ENCODE measurements around the gene ZC3H7B. TPM values are rescaled to one million over a fixed set of nuclear protein-coding genes. Genes with fewer than 3 reads are reported as not detected.

The ZC3H7B gene
- polyA plus RNA-seq, 1 experiment: 59.4 TPM

DNA sequence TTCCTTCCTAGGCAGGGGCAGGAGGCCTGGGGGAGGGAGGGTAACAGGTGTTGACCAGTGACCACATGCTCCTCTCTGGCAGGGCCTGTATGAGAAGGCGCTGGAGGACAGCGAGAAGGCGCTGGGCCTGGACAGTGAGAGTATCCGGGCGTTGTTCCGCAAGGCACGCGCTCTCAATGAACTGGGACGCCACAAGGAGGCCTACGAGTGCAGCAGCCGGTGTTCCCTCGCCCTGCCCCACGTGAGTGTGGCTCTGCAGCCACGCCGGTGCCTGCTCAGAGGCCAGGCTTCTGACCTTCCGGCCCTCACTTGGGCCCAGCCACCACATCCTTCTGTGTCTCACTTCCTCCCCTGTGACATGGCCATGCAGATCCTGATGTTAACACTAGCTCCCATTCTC lies 25.8 kb downstream of the ZC3H7B start:
- Histone ChIP-seq H3K4me3 (ENCODE audit: low read depth, low read length) (no peak overlapping the region), H3K27me3 (ENCODE audit: control insufficient read depth, insufficient read depth, low read length) (no peaks in the 10 kb centered on the region), H3K36me3 (ENCODE audit: control insufficient read depth, insufficient read depth, low read length) (peaks cover 53% of the 10 kb centered on the region)
- POLR2A ChIA-PET: no interaction called here
- DNase-seq (ENCODE audit: low read depth): no peak
- no peak for TF ChIP-seq CTCF (IDR thresholded peaks at IDR 0.05; ENCODE audit: insufficient read depth, low read depth, low read length)
- CTCF ChIA-PET: interaction anchor here (1.1 kb wide), 1 partner anchor 157 kb away, joined by 3 read pairs; no protein-coding TSS in a partner anchor

DNA sequence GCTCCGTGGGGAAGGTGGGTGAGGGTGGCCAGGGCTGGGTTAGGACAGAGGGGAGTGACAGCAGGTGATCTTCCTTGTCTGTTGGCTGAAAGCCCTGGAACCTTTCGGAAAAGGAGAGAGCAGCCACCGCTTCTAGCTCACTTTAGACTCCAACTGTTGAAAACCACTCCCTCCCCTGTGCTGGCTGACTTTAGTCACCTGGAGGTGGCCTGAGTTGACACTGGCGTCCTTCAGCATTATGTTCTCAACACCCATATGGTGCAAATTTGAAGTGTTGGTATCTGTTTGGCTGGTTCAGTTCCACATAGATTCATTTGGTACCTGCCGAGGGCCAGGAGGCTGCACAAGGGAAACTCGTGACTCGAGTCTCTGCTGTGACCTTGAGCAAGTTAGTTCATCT lies 28.8 kb downstream of the ZC3H7B start:
- CTCF ChIA-PET: no interaction called here
- POLR2A ChIA-PET: interaction anchor here (0.5 kb wide), 1 partner anchor 31 kb away, joined by 7 read pairs; no protein-coding TSS in a partner anchor
- no peak overlapping the region for H3K4me3 ChIP-seq (ENCODE audit: low read depth, low read length)
- no peak for TF ChIP-seq CTCF (IDR thresholded peaks at IDR 0.05; ENCODE audit: insufficient read depth, low read depth, low read length)
- no peaks in the 10 kb centered on the region for H3K27me3 ChIP-seq (ENCODE audit: control insufficient read depth, insufficient read depth, low read length)
- DNase-seq (ENCODE audit: low read depth): no peak
- peaks cover 60% of the 10 kb centered on the region for H3K36me3 ChIP-seq (ENCODE audit: control insufficient read depth, insufficient read depth, low read length)

DNA sequence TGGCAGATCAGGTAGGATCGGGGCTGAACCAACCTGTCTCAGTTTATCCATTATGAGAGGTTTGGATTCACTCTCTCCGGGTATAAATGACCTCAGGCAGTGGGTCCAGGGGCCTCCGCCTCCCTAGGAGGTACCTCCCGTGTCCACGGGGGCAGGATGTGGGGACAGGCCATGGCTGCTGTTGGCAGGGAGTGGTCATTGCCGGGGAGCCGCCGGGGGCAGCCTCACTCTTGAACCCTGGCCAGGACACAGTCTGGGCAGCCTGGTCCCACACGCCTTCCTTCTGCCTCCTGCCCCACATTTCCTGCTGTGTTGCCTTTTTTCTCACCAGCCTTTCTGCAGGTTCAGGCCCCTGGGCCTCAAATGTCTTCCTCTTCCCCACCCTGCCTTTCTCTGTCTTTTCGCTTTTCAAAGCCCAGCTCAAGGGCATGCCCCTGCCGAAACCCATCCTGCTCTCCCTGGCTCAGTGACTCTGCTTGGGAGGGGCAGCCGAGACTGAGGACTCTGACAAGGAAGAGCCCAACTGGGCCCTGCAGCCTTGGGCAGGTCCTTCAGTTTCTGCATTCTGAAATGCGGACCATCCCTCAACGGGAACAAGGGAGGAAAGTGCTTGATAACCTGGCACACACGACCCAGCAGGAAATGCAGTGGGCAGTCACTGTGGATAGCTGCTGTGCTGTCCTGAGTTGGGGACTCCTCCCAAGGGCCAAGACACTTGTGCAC lies 31.1 kb downstream of the ZC3H7B start:
- H3K4me3 ChIP-seq (ENCODE audit: low read depth, low read length): no peak overlapping the region
- CTCF ChIA-PET: interaction anchor here (1.5 kb wide), 1 partner anchor 410 kb away, joined by 3 read pairs; no protein-coding TSS in a partner anchor
- no peak for TF ChIP-seq CTCF (IDR thresholded peaks at IDR 0.05; ENCODE audit: insufficient read depth, low read depth, low read length)
- POLR2A ChIA-PET: no interaction called here
- no peak for DNase-seq (ENCODE audit: low read depth)
- H3K36me3 ChIP-seq (ENCODE audit: control insufficient read depth, insufficient read depth, low read length): peaks cover 46% of the 10 kb centered on the region
- H3K27me3 ChIP-seq (ENCODE audit: control insufficient read depth, insufficient read depth, low read length): no peaks in the 10 kb centered on the region

GRCh38 chr22:41333806-41334205 lies 32.5 kb downstream of the ZC3H7B start:
- no peak for TF ChIP-seq CTCF (IDR thresholded peaks at IDR 0.05; ENCODE audit: insufficient read depth, low read depth, low read length)
- POLR2A ChIA-PET: no interaction called here
- no peak for DNase-seq (ENCODE audit: low read depth)
- Histone ChIP-seq H3K27me3 (ENCODE audit: control insufficient read depth, insufficient read depth, low read length) (no peaks in the 10 kb centered on the region), H3K36me3 (ENCODE audit: control insufficient read depth, insufficient read depth, low read length) (peaks cover 42% of the 10 kb centered on the region), H3K4me3 (ENCODE audit: low read depth, low read length) (no peak overlapping the region)
- CTCF ChIA-PET: no interaction called here

DNA sequence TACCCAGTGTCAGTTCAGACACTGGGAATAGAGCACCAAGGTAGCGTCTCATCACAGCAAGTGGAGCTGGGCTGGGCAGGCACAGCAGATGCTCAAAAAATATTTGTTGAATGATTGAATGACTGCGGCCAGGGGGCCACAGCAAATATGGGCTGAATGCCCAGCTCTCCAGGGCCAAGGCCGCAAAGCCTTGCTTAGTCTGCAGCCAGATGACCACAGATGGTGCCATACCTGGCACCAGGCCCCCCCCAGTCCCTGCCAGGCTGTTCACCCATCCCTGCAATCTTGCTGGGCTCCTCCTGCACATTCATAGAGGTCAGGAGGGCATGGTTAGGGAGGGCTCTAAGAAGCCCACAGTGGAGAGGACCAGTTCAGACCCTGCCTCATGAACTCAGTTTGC lies 32.9 kb downstream of the ZC3H7B start:
- Histone ChIP-seq H3K4me3 (ENCODE audit: low read depth, low read length) (no peak overlapping the region), H3K36me3 (ENCODE audit: control insufficient read depth, insufficient read depth, low read length) (peaks cover 46% of the 10 kb centered on the region), H3K27me3 (ENCODE audit: control insufficient read depth, insufficient read depth, low read length) (no peaks in the 10 kb centered on the region)
- no peak for TF ChIP-seq CTCF (IDR thresholded peaks at IDR 0.05; ENCODE audit: insufficient read depth, low read depth, low read length)
- ChIA-PET POLR2A (no interaction called here), CTCF (no interaction called here)
- no peak for DNase-seq (ENCODE audit: low read depth)
